IPS DF 6.9 (cell line): ENCODE measurements around the gene NHSL2.

Experiments used
- DNase-seq: peaks from one replicate; pipeline ENCODE4 v3.0.0-alpha.2; 2013; ENCODE audit warnings: low read depth, low spot score
- H3K27ac ChIP-seq: one replicate; pipeline ENCODE4 v1.5.1; 2013; ENCODE audit warnings: low read length, control low read depth
- H3K27me3 ChIP-seq: 2 replicates; pipeline ENCODE4 v1.6.1; 2013; ENCODE audit warnings: mild to moderate bottlenecking, low read length; ENCODE audit not compliant: control insufficient read depth, insufficient read depth
- H3K36me3 ChIP-seq: 2 replicates; pipeline ENCODE4 v1.6.1; 2013; ENCODE audit warnings: low read length; ENCODE audit not compliant: control insufficient read depth, insufficient read depth
- H3K4me1 ChIP-seq: 2 replicates; pipeline ENCODE4 v1.6.1; 2013; ENCODE audit warnings: low read length; ENCODE audit not compliant: control insufficient read depth, insufficient read depth
- H3K4me3 ChIP-seq: 2 replicates; pipeline ENCODE4 v1.5.1; 2013; ENCODE audit warnings: mild to moderate bottlenecking, low read length
- H3K9me3 ChIP-seq: 2 replicates; pipeline ENCODE4 v1.6.1; 2013; ENCODE audit warnings: low read length, inconsistent platforms; ENCODE audit not compliant: control insufficient read depth, insufficient read depth
- WGBS: extraction: QIAGEN DNeasy Blood & Tissue Kit; methylation state at CpG from one replicate; pipeline ENCODE4 v1.1.7; 2013; ENCODE audit warnings: mixed read lengths, missing lambda C conversion rate; ENCODE audit not compliant: insufficient read length, insufficient coverage; 5-methylcytosine and 5-hydroxymethylcytosine counted together

The NHSL2 gene

DNA sequence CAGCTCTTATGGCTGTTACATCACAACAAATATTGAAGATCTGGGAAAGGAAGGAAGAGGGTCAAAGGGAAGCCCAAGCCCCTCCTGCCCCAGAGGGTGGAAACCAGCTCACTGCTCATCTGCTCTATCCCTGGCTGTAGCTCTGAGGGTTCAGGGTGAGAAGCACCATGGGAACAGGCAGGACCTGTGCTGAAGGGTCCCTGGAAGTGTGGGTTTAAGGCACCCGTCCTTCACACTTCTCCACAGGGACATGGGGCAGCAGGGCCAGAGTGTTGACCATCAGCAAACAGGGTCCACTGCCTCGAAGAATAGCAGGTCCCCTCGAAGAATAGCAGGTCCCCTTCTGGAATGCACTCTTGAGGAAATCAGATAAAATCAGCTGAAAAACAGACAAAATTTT is 216.7 kb downstream of the NHSL2 start:
- Histone ChIP-seq H3K36me3 (no peaks in the 10 kb centered on the region), H3K9me3 (no peaks in the 10 kb centered on the region), H3K4me1 (no peaks in the 10 kb centered on the region; the same call in 1 of the 2 replicates), H3K4me3 (no peak overlapping the region), H3K27ac (no peak overlapping the region), H3K27me3 (peaks cover 17% of the 10 kb centered on the region)
- WGBS, result no CpG with 5 or more reads among the region's 3 CpGs
- no peak for DNase-seq

GRCh38 chrX:72128183-72128834 is 217.7 kb downstream of the NHSL2 start:
- H3K27ac ChIP-seq, result no peak overlapping the region
- no peaks in the 10 kb centered on the region for H3K9me3 ChIP-seq
- peaks cover 22% of the 10 kb centered on the region for H3K27me3 ChIP-seq
- no peak for DNase-seq
- no CpG with 5 or more reads among the region's 4 CpGs for WGBS
- H3K36me3 ChIP-seq, result no peaks in the 10 kb centered on the region
- no peaks in the 10 kb centered on the region; the same call in 1 of the 2 replicates for H3K4me1 ChIP-seq
- H3K4me3 ChIP-seq, result no peak overlapping the region

GRCh38 chrX:72128881-72129280 is 218.2 kb downstream of the NHSL2 start:
- no peaks in the 10 kb centered on the region for H3K36me3 ChIP-seq

DNA sequence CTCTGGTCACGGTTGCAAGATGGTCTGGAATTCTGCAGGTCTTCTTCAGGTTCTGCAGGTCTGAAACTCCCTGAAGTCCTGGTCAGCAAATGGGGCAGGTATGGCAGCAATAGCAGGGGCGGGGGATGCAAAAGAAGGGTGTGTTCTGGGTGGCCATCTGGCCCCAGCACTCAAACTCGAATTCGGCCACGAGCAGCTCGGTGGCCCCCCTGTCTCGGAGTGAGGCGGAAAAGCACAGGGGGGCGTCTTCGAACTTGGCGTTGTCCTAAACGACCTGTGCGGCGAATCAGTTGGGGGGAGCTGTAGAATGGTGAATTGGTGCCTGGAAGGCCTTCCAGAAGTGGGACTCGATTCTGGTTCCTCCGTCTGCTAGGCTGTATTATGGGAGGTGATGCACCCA is 219.0 kb downstream of the NHSL2 start:
- no peaks in the 10 kb centered on the region for H3K36me3 ChIP-seq
- H3K4me3 ChIP-seq, result no peak overlapping the region
- DNase-seq, result no peak
- no peaks in the 10 kb centered on the region for H3K9me3 ChIP-seq
- H3K4me1 ChIP-seq, result no peaks in the 10 kb centered on the region; the same call in 1 of the 2 replicates
- H3K27me3 ChIP-seq, result peaks cover 22% of the 10 kb centered on the region
- no peak overlapping the region for H3K27ac ChIP-seq
- no CpG with 5 or more reads among the region's 16 CpGs for WGBS

More at GRCh38 chrX:72128881-72129280, 218.2 kb downstream of the NHSL2 start:
- WGBS, result no CpG with 5 or more reads among the region's 6 CpGs
- H3K9me3 ChIP-seq, result no peaks in the 10 kb centered on the region
- H3K4me1 ChIP-seq, result no peaks in the 10 kb centered on the region; the same call in 1 of the 2 replicates
- H3K27ac ChIP-seq, result no peak overlapping the region
- no peak overlapping the region for H3K4me3 ChIP-seq
- no peak for DNase-seq
- H3K27me3 ChIP-seq, result peaks cover 22% of the 10 kb centered on the region

GRCh38 chrX:72130156-72130761 is 219.6 kb downstream of the NHSL2 start:
- H3K4me1 ChIP-seq, result no peaks in the 10 kb centered on the region; the same call in 1 of the 2 replicates
- H3K9me3 ChIP-seq, result no peaks in the 10 kb centered on the region
- peaks cover 22% of the 10 kb centered on the region for H3K27me3 ChIP-seq
- H3K36me3 ChIP-seq, result no peaks in the 10 kb centered on the region
- no peak overlapping the region for H3K4me3 ChIP-seq
- H3K27ac ChIP-seq, result no peak overlapping the region
- WGBS, result no CpG with 5 or more reads among the region's 12 CpGs
- DNase-seq, result no peak

DNA sequence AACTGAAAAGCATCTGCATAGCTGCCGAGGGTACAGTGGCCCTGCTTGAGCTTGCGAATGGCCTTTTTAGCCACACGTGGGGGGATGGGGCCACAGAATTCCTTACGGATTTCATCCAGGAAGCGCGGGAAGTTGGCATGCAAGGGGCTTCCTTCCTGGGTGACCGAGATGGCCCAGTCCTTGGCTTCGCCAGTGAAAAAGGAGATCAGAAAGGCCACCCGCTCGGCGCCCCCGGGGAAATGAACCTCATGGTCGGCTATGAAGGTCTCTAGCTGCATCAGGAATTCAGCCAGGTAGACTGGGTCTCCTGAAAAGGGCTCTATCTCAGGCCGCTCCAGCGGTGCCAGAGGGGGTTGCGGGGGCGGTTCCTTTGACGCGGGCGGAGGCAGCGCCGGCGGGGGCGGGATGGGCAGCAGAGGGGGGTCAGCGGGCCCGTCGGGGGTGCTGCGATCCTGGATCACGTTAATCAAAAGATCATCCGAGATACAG is 220.2 kb downstream of the NHSL2 start:
- H3K27me3 ChIP-seq, result peaks cover 22% of the 10 kb centered on the region
- H3K4me1 ChIP-seq, result no peaks in the 10 kb centered on the region; the same call in 1 of the 2 replicates

GRCh38 chrX:72131317-72132294 is 221.0 kb downstream of the NHSL2 start, which contains the start of gene RTL5:
TSS of gene RTL5 (minus strand) at chrX:72131915.
- Histone ChIP-seq H3K9me3 (no peaks in the 10 kb centered on the region), H3K4me1 (no peaks in the 10 kb centered on the region; the same call in 1 of the 2 replicates), H3K36me3 (no peaks in the 10 kb centered on the region), H3K4me3 (peak within 1 kb of the TSS; percentile 26; the same call in 1 of the 2 replicates), H3K27me3 (peaks cover 22% of the 10 kb centered on the region), H3K27ac (no peak within 1 kb of the TSS)
- no CpG with 5 or more reads among the region's 106 CpGs for WGBS
- DNase-seq, result no peak

More for the DNA sequence above, 220.2 kb downstream of the NHSL2 start:
- Histone ChIP-seq H3K36me3 (no peaks in the 10 kb centered on the region), H3K4me3 (peak overlapping the region; percentile 26; the same call in 1 of the 2 replicates), H3K27ac (no peak overlapping the region), H3K9me3 (no peaks in the 10 kb centered on the region)
- no peak for DNase-seq
- no CpG with 5 or more reads among the region's 30 CpGs for WGBS

DNA sequence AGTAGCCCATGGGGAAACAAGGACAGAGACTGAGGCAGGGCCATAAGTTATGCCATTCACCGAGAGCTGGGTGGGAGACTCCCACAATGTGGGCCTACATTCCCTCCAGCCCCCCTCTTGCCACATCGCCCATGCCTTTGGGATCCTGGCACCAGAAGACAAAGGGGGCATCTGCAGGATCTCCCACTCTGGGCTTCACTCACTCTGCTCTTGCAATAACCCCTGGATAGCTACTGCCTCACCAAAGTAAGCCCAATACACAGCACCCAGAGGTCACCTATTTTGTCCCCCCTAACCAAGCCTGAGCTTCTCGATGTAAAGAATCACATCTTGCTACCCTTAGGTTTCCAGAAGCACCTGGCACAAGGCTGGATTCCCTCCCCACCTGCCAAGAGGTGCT is 221.8 kb downstream of the NHSL2 start:
- Histone ChIP-seq H3K9me3 (no peaks in the 10 kb centered on the region), H3K36me3 (no peaks in the 10 kb centered on the region), H3K4me3 (no peak overlapping the region), H3K4me1 (no peaks in the 10 kb centered on the region; the same call in 1 of the 2 replicates), H3K27ac (no peak overlapping the region), H3K27me3 (peaks cover 22% of the 10 kb centered on the region)
- DNase-seq, result no peak
- no CpG with 5 or more reads among the region's 3 CpGs for WGBS

DNA sequence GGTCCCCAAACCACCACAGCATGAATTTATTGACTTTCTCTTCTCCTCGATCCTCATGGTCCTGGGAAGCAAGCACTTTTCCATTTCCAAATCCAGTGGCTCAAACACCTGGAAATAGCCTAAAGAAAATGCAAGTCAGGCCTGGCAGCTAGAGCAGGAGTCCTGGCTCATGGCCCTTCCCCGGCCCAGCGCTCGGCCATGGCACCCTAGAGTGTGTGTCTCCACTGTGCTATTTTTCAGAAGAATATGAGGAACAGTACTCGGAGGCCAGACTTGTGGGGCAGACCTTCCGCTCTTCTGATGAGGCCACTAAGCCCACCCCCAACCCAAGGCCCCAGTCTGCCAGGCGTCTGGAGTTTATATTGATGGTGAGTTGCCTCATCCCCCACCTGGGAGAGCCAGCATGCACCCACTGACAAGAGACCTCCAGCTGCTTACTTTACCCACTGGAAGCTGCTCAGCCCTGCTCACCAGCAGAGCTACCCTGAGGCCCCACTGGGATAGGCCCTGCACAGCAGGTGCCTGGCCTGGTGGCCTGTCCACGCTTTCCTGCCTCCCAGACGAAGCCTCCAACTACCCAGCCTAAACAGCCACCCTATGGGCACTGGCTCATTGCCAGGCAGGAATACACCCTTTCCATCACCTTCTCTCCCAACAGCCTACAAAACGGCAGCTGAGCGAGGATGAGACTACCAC is 223.4 kb downstream of the NHSL2 start:
- H3K4me1 ChIP-seq, result no peaks in the 10 kb centered on the region; the same call in 1 of the 2 replicates
- H3K36me3 ChIP-seq, result no peaks in the 10 kb centered on the region
- no peak overlapping the region for H3K27ac ChIP-seq
- no peak overlapping the region for H3K4me3 ChIP-seq
- no CpG with 5 or more reads among the region's 11 CpGs for WGBS
- H3K27me3 ChIP-seq, result peaks cover 21% of the 10 kb centered on the region
- H3K9me3 ChIP-seq, result no peaks in the 10 kb centered on the region
- DNase-seq, result no peak
